Naive thymus-derived CD8-positive, alpha-beta T cell (primary cell): ENCODE measurements around the gene PEX3. TPM values are rescaled to one million over a fixed set of nuclear protein-coding genes. Genes with fewer than 3 reads are reported as not detected.
"Not testable (repeated sequence)": the region's sequence is repeated elsewhere in the genome, so short reads cannot be mapped to it uniquely, and the experiment has no call there.

Experiments used
- ATAC-seq, 2 donors: fragments of 150-1000 bp; cut with Tn5 transposase in 1 of 2; sonication (Bioruptor Pico), chemical (Tn5 transposase) in 1 of 2; 1 replicate in 1 of 2; 2 replicates in 1 of 2; pipeline ENCODE4 v1.10.0; 2021; ENCODE audit warnings: mild to moderate bottlenecking in 2 of 2, moderate library complexity in 2 of 2
- POLR2A ChIA-PET: fragments of 350-600 bp; sonication (Branson Sonifier 250); formaldehyde crosslinking; loops from one replicate; lab custom pipeline; 2021; ENCODE audit warnings: antibody characterized with exemption; lab: Charles Lee
- DNase-seq, 10 donors: peaks; one replicate each; pipeline versions ENCODE4 v3.0.0 to v3.0.0-alpha.2; 2020 to 2022
- H3K27ac Mint-ChIP-seq, 10 donors: one replicate each; pipeline ENCODE4 v1.8.0; 2020 to 2022; ENCODE audit warnings: mild to moderate bottlenecking in 10 of 10, mixed read lengths in 10 of 10, moderate library complexity in 4 of 10, inconsistent platforms in 1 of 10
- H3K27me3 Mint-ChIP-seq, 5 donors: one replicate each; pipeline ENCODE4 v1.8.0; 2021 to 2022; ENCODE audit warnings: mixed read lengths in 5 of 5
- H3K36me3 Mint-ChIP-seq, 3 donors: one replicate each; pipeline ENCODE4 v1.8.0; 2020 to 2022; ENCODE audit warnings: mixed read lengths in 3 of 3, mild to moderate bottlenecking in 2 of 3, inconsistent platforms in 1 of 3
- H3K4me1 Mint-ChIP-seq, 4 donors: one replicate each; pipeline ENCODE4 v1.8.0; 2021 to 2022; ENCODE audit warnings: mixed read lengths in 4 of 4
- H3K4me3 Mint-ChIP-seq, 10 donors: one replicate each; pipeline ENCODE4 v1.8.0; 2020 to 2022; ENCODE audit warnings: mild to moderate bottlenecking in 10 of 10, mixed read lengths in 10 of 10, moderate library complexity in 6 of 10, inconsistent platforms in 1 of 10
- H3K9me3 Mint-ChIP-seq, 9 donors: one replicate each; pipeline ENCODE4 v1.8.0; 2020 to 2022; ENCODE audit warnings: mixed read lengths in 9 of 9, mild to moderate bottlenecking in 3 of 9, inconsistent platforms in 1 of 9, moderate library complexity in 1 of 9
- polyA plus RNA-seq, 3 donors: library from polyadenylated mRNA; unstranded; fragments of 300-500 nt; fragmentation: Illumina TruSeq; gene quantifications; one replicate each; pipeline ENCODE4 v1.2.3, GENCODE V29; 2021
- total RNA-seq, 8 experiments: library from RNA in 2 of 8; stranded (reverse) in 2 of 8; gene quantifications; one replicate each; pipeline ENCODE4 v1.2.3 and lab custom pipeline; 2021 to 2026

Gene PEX3
- total and polyA plus RNA-seq, 5 experiments from 2014 or later = 19.2 to 25.8 (median 21.1) TPM

GRCh38 chr6:143449714-143450452, 722 bp upstream of the PEX3 start:
- POLR2A ChIA-PET = interaction anchor here (0.6 to 1.8 kb wide), 8 partner anchors 23 to 975 kb away, joined by 3 to 7 read pairs (median 4); partner anchors contain the start of genes AIG1, FUCA2 and SF3B5
- Mint-ChIP-seq H3K4me3 (peak overlapping the region; percentile 93 to 100 (median 99)), H3K9me3 (no peaks in the 10 kb centered on the region), H3K27ac (peak overlapping the region; percentile 94 to 98 (median 97)), H3K4me1 (peaks cover 17 to 49% (median 44%) of the 10 kb centered on the region in 4 donors), H3K36me3 (peaks cover 0 to 14% (median 0%) of the 10 kb centered on the region in 3 donors), H3K27me3 (no peaks in the 10 kb centered on the region)
- ATAC-seq (no peak), DNase-seq (peak in 9 of 10 donors; percentile 15 to 69 (median 52))

- Mint-ChIP-seq H3K4me3 (peak overlapping the region; percentile 93 to 100 (median 99)), H3K27ac (peak overlapping the region; percentile 94 to 98 (median 97)), H3K36me3 (peaks cover 0 to 17% (median 0%) of the 10 kb centered on the region in 3 donors), H3K9me3 (no peaks in the 10 kb centered on the region), H3K27me3 (no peaks in the 10 kb centered on the region), H3K4me1 (peaks cover 19 to 60% (median 57%) of the 10 kb centered on the region in 4 donors)
- ATAC-seq (no peak), DNase-seq (no peak)
- POLR2A ChIA-PET = no interaction called here
Observed at GRCh38 chr6:143451531-143451930, 926 bp downstream of the PEX3 start.

GRCh38 chr6:143457563-143458359, 7.2 kb downstream of the PEX3 start:
- H3K9me3 Mint-ChIP-seq = no peaks in the 10 kb centered on the region
- H3K4me3 Mint-ChIP-seq = no peak overlapping the region
- DNase-seq (no peak), ATAC-seq (no peak)
- peaks cover 16 to 47% (median 33%) of the 10 kb centered on the region in 4 donors for H3K4me1 Mint-ChIP-seq
- H3K27me3 Mint-ChIP-seq = no peaks in the 10 kb centered on the region
- H3K27ac Mint-ChIP-seq = no peak overlapping the region
- POLR2A ChIA-PET = no interaction called here
- peaks cover 5 to 48% (median 13%) of the 10 kb centered on the region in 3 donors for H3K36me3 Mint-ChIP-seq

- POLR2A ChIA-PET = no interaction called here
Observed at GRCh38 chr6:143465546-143465945, 14.9 kb downstream of the PEX3 start.

GRCh38 chr6:143468026-143468425, 17.4 kb downstream of the PEX3 start:
- POLR2A ChIA-PET = no interaction called here
- DNase-seq (no peak), ATAC-seq (no peak)
- H3K27ac Mint-ChIP-seq = no peak overlapping the region
- peaks cover 0 to 3% (median 0%) of the 10 kb centered on the region in 9 donors for H3K9me3 Mint-ChIP-seq
- H3K4me1 Mint-ChIP-seq = peaks cover 0 to 5% (median 2%) of the 10 kb centered on the region in 4 donors
- no peak overlapping the region for H3K4me3 Mint-ChIP-seq
- H3K27me3 Mint-ChIP-seq = no peaks in the 10 kb centered on the region
- H3K36me3 Mint-ChIP-seq = peaks cover 2 to 65% (median 32%) of the 10 kb centered on the region in 3 donors

More at GRCh38 chr6:143465546-143465945, 14.9 kb downstream of the PEX3 start:
- no peak for DNase-seq
- Mint-ChIP-seq H3K27me3 (no peaks in the 10 kb centered on the region), H3K4me1 (peaks cover 5 to 7% (median 5%) of the 10 kb centered on the region in 4 donors), H3K27ac (no peak overlapping the region), H3K4me3 (no peak overlapping the region), H3K36me3 (peaks cover 0 to 62% (median 29%) of the 10 kb centered on the region in 3 donors), H3K9me3 (peaks cover 0 to 3% (median 0%) of the 10 kb centered on the region in 9 donors)
- ATAC-seq = no peak

GRCh38 chr6:143468823-143469222, 18.2 kb downstream of the PEX3 start:
- H3K4me1 Mint-ChIP-seq, H3K4me3 Mint-ChIP-seq, DNase-seq, H3K9me3 Mint-ChIP-seq, POLR2A ChIA-PET, H3K27ac Mint-ChIP-seq, ATAC-seq, H3K27me3 Mint-ChIP-seq: not testable (repeated sequence)
- H3K36me3 Mint-ChIP-seq = peaks cover 6 to 68% (median 37%) of the 10 kb centered on the region in 3 donors

- Mint-ChIP-seq H3K4me3 (no peak overlapping the region), H3K36me3 (peaks cover 23 to 82% (median 52%) of the 10 kb centered on the region in 3 donors), H3K27me3 (no peaks in the 10 kb centered on the region), H3K4me1 (peaks cover 0 to 9% (median 0%) of the 10 kb centered on the region in 4 donors), H3K27ac (no peak overlapping the region), H3K9me3 (peaks cover 0 to 3% (median 0%) of the 10 kb centered on the region in 9 donors)
- POLR2A ChIA-PET = no interaction called here
- DNase-seq (no peak), ATAC-seq (no peak)
Observed at GRCh38 chr6:143471822-143472221, 21.2 kb downstream of the PEX3 start.

- H3K27ac Mint-ChIP-seq = no peak overlapping the region
- H3K4me1 Mint-ChIP-seq = peaks cover 0 to 4% (median 0%) of the 10 kb centered on the region in 4 donors
- H3K9me3 Mint-ChIP-seq = no peaks in the 10 kb centered on the region
- POLR2A ChIA-PET = no interaction called here
- DNase-seq (no peak), ATAC-seq (no peak)
- H3K36me3 Mint-ChIP-seq = peaks cover 27 to 78% (median 52%) of the 10 kb centered on the region in 3 donors
- H3K4me3 Mint-ChIP-seq = no peak overlapping the region
- H3K27me3 Mint-ChIP-seq = no peaks in the 10 kb centered on the region
Observed at GRCh38 chr6:143476545-143476944, 25.9 kb downstream of the PEX3 start.

GRCh38 chr6:143478479-143479062, 28.0 kb downstream of the PEX3 start:
- no peaks in the 10 kb centered on the region for H3K9me3 Mint-ChIP-seq
- peaks cover 0 to 3% (median 0%) of the 10 kb centered on the region in 4 donors for H3K4me1 Mint-ChIP-seq
- DNase-seq (no peak), ATAC-seq (no peak)
- no peak overlapping the region for H3K4me3 Mint-ChIP-seq
- no peaks in the 10 kb centered on the region for H3K27me3 Mint-ChIP-seq
- no peak overlapping the region for H3K27ac Mint-ChIP-seq
- POLR2A ChIA-PET = no interaction called here
- peaks cover 21 to 60% (median 40%) of the 10 kb centered on the region in 3 donors for H3K36me3 Mint-ChIP-seq

GRCh38 chr6:143482593-143482992, 32.0 kb downstream of the PEX3 start:
- H3K9me3 Mint-ChIP-seq = no peaks in the 10 kb centered on the region
- no peak for DNase-seq
- H3K27ac Mint-ChIP-seq = no peak overlapping the region
- POLR2A ChIA-PET = no interaction called here
- ATAC-seq = no peak
- H3K4me1 Mint-ChIP-seq = no peaks in the 10 kb centered on the region
- H3K36me3 Mint-ChIP-seq = peaks cover 0 to 33% (median 18%) of the 10 kb centered on the region in 3 donors
- no peaks in the 10 kb centered on the region for H3K27me3 Mint-ChIP-seq
- H3K4me3 Mint-ChIP-seq = no peak overlapping the region

GRCh38 chr6:143485967-143486366, 35.4 kb downstream of the PEX3 start:
- Mint-ChIP-seq H3K9me3 (no peaks in the 10 kb centered on the region), H3K27ac (peak overlapping the region in 1 of 10 donors; percentile 6), H3K27me3 (no peaks in the 10 kb centered on the region), H3K4me3 (no peak overlapping the region), H3K4me1 (no peaks in the 10 kb centered on the region), H3K36me3 (peaks cover 0 to 13% (median 7%) of the 10 kb centered on the region in 3 donors)
- ATAC-seq (no peak), DNase-seq (no peak)
- POLR2A ChIA-PET = no interaction called here

- no peak for DNase-seq
- H3K9me3 Mint-ChIP-seq = no peaks in the 10 kb centered on the region
- no peak for ATAC-seq
- peaks cover 0 to 13% (median 7%) of the 10 kb centered on the region in 3 donors for H3K36me3 Mint-ChIP-seq
- POLR2A ChIA-PET = no interaction called here
- no peaks in the 10 kb centered on the region for H3K27me3 Mint-ChIP-seq
- H3K4me1 Mint-ChIP-seq = no peaks in the 10 kb centered on the region
- no peak overlapping the region for H3K27ac Mint-ChIP-seq
- H3K4me3 Mint-ChIP-seq = no peak overlapping the region
Observed at GRCh38 chr6:143486752-143487151, 36.1 kb downstream of the PEX3 start.
